Ramos (cell line): Measurements from ENCODE around the gene MACROD1.

Source experiments
- in situ Hi-C: fragments of 300-500 bp; cut with MboI; formaldehyde crosslinking; loops from one replicate; pipeline ENCODE4 v1.14.3; 2022; ENCODE audit warnings: low sequenced_read_pairs; ENCODE audit not compliant: unreplicated experiment

MACROD1 gene, protein sequence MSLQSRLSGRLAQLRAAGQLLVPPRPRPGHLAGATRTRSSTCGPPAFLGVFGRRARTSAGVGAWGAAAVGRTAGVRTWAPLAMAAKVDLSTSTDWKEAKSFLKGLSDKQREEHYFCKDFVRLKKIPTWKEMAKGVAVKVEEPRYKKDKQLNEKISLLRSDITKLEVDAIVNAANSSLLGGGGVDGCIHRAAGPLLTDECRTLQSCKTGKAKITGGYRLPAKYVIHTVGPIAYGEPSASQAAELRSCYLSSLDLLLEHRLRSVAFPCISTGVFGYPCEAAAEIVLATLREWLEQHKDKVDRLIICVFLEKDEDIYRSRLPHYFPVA

DNA sequence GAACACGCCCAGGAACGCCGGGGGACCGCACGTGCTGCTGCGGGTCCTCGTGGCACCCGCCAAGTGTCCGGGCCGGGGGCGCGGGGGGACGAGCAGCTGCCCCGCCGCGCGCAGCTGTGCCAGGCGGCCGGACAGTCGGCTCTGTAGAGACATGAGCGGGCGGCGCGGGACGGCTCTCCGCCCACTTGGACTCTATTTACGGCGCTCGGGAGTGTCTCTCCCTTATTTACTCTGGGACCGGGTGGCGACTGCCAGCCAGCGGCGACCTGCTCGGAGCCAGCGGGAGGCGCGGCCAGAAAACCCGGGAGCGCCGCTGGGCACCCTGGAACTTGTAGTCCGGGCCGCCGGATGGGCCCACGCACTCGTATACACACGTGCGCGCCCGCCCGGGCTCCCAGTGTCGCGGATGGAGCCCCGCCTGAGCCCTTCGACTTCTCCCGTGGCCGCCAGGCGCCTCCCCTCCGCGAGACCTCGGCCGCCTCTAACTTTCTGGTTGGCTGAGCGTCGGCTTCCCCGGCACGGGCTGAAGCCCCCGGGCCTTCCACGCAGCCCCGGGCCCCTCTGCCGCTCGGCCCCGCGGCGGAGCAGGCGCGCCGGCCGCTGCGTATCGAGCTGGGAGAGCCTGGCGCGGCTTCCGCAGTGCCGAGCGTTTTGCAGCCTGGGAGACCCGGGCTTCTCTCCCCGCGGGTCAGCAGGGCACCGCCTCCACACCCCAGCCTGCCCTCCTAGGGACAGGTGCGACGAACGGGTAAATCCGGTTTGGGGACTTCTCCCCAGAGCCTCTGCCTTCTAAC lies at the start of gene MACROD1:
MACROD1 (minus strand) TSS at position 272 of the 794 bp plus-strand sequence; CDS start at position 153, 119 bp downstream.
- in situ Hi-C loops = no loop called here

DNA sequence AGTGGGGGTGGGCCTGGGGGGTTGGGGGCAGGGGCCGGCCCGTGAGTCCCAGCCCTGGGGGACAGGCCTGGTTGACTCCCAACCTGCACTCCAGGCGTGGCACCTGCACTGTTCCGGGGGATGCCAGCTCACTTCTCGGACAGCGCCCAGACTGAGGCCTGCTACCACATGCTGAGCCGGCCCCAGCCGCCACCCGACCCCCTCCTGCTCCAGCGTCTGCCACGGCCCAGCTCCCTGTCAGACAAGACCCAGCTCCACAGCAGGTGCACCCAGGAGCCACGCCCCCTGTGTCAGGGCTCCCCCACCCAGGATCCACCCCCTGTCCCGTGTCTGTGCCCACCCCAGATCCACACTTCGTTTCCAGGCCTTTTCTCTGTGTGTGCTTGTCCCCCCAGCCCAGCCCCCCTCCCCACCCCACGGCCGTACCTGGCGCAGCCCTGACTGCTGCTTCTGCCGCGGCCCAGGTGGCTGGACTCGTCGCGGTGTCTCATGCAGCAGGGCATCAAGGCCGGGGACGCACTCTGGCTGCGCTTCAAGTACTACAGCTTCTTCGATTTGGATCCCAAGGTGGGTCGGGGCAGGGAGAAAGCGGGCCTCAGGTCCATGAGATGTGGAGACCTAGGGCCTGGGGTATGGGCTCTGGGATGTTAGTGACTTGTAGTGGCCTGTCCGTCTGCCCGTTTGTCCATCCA lies 45.4 kb upstream of the MACROD1 start:
- in situ Hi-C loops = no loop called here

DNA sequence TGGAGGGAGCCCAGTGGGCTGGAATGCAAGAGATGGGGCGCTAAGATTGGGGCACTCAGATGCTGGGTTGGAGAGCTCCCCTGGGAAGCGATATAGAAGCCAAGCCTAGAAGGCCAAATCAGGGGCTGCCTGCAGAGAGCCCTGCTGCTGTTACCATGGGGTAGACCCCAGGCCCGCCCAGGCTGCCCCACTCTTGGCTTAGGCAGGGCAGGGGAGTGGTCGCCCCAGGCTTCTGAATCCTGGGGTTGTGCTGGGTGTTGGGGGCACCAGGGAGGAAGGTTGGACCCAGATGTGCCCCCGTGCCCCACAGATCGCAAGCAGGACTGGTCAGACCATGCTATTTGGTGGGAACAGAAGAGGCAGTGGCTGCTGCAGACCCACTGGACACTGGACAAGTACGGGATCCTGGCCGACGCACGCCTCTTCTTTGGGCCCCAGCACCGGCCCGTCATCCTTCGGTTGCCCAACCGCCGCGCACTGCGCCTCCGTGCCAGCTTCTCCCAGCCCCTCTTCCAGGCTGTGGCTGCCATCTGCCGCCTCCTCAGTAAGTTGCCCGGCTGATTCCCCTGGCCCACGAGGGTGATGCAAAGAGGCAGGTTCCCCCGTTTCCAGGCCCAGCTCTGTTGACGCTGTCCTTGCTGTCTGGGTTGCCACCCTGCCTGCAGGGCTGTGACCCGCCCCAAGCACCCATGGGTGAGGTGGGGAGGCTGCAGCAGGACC lies 44.5 kb upstream of the MACROD1 start:
- in situ Hi-C loops = no loop called here

DNA sequence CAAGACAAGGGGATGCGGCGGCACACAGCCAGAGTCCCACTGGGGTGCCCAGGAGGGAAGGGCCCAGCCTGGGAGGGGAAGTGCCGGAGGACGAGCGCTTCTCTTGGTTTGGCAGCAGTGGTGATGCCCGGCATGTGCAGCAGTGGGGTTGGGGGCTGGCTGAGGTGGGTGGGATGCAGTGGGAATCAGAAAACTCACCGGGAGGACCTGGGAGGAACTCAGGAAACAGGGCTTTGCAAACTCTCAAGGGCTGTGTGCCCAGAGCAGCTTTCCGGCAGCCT lies 43.6 kb upstream of the MACROD1 start:
- in situ Hi-C loops = no loop called here

DNA sequence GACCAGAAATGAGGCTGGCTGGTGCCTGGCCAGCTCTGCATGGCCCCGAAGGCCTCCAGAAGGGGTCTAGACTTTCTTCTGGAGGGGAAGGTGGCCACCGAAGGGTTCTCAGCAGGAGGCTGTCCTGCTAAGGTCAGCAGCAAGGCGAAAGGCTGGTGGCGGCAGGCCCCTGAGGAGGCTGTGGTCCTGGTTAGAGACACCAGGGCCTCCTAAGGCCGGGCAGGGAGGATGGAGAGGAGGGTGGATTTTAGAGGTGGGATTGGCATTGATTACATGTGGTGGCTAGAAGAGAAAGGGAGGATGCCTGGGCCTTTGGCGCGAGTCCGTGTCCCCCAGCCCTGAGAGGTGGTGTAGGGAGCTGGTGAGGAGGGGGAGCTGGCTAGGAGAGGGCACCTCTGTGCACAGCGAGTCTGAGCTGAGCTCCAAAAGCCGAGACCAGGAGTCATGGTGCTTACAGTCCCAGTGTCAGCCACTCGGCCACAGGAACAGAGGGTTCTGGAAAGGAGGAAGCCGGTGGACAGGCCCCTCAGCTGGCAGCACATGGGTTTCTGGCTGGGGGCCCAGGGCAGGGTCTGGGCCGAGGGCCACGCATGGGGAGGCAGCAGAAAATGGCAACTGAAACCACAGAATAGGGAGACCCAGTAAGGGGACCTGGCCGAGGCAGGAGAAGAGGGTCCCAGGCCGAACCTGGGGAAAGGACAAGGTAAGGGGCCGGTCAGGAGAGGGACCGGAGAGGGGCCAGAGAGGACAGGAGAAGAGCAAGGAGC lies 43.1 kb upstream of the MACROD1 start:
- in situ Hi-C loops = no loop called here

DNA sequence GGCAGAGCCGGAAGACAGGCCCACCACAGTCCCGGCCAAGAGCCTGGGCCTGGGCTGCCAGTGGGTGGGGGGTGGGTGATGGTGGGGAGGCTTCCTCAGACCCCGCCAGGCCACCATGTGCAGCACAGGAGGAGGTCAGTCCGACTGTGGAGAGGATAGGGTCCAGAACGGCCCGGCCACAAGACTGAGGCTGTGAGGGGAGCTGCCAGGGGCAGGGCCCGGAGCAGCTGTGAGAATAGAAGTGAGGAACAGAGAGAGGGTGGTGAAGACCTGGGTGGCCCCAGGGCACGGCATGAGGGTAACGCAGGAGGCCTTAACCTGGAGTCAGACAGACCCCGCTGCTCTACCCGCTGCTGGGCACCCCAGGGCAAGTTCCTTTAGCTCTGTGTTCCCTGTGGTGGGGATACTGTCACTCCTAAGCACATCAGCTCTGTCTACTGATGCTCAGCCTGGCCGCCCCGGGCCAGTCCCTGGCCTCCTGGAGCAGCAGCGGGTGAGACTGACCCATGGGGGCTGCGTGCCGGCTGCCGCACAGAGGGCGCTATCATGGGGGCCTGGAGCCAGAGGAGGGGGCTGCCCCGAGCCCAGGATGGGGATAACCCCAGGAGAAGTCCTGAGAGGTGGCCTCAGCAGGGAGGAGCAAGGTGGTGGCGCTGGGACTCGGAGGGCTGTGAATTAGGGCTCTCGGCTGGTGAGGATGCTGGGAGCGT lies 42.3 kb upstream of the MACROD1 start:
- in situ Hi-C loops = no loop called here

DNA sequence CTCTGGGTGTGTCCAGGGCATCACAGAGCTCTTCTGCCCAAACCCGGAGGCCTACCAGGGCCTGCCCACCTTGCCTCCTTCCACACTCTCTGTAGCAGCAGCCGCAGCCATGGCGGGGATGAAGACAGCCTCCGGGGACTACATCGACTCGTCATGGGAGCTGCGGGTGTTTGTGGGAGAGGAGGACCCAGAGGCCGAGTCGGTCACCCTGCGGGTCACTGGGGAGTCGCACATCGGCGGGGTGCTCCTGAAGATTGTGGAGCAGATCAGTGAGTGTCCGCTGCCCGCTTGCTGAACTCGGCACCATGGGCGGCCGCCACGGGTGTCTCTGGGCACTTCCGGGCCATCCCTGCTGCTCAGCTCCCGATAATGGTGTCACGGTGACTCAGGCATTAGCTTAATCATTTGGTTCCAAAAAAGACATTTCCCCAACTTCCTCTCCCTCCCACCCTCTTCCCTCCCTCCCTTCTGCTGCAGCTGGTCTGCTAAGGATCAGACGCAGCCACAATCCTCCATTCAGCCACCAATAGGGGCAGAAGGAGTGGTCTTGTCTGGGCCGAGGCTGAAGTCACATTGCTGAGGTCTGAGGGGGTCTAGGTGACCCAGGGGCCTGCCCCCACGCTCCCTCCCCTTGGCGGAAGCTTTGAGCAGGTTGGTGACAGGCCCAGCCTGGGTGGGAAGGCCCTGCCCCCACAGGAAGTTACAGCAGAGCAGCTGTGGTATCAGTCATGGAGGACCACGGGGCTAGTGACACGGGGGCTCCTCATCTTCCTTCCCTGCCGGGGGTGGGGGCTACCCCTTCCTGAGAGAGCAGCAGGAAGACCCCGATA lies 41.6 kb upstream of the MACROD1 start:
- in situ Hi-C loops = no loop called here

DNA sequence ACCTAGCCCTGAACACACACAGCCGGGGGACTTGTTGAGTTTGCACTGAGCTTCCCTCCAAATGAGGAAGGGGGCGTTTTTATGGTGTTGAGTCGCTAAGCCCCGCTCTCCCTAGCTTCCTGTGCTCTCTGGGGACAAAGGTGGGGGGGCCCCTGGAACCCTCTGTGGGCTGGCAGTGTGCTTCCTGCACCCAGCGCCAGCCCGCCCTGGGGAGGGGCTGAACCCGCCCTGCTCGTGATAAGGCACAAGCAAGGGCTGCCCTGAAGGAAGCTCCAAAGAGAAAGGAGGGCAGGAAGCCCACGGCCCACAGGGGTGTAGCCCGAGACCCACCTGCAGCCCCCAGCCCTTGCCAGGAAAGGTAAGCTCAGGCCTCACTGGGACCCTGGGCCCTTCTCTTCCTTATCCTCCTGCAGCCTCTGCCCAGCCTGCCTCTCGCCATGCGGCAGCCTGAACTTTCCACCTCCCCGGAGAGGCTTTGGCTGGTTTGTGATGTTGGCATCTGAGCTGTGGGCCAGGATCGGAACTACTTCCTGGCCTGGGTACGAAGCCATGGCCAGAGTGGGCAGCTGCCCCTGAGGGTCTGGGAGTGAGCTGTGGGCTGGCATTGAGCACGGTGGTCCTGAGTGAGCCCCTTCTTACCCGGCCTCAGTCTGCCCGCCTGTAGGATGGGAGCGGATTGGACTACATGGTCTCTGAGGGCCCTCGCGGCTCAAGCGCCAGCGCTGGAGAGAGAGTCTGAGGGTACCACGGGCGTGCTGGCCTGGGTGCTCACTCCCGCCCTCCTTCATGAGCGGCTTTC lies 40.7 kb upstream of the MACROD1 start, which contains the start of gene FERMT3:
FERMT3 (plus strand) TSS at position 265 of the 799 bp plus-strand sequence. CDS start 644 bp downstream, outside the sequence.
- in situ Hi-C loops = no loop called here

DNA sequence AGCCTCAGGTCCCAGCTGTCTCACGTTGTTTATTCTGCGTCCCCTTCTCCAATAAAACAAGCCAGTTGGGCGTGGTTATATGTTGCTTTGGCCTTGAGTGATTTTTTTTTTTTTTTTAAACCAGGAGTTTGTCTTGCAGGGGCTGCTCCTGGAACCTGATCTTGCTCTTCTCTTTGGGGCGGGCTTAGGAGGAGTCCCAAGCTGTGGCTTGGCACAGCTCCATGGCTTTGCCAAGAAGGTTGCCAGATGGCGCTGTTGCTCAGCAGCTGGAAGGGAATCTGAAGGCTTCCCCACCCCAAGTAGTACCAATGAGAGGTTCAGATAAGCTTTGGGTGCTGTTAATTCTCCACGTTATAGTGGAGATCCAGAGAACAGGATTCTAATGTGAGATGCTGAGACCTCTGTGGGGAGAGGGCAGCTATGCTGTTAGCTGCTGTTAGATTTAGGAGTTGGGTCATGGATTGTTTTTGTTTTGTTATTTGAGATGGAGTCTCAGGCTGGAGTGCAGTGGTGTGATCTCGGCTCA lies 38.6 kb upstream of the MACROD1 start:
- in situ Hi-C loops = loop anchor here (5.0 kb wide), 1 partner anchor 98 kb away; the partner anchor contains the start of gene CATSPERZ

DNA sequence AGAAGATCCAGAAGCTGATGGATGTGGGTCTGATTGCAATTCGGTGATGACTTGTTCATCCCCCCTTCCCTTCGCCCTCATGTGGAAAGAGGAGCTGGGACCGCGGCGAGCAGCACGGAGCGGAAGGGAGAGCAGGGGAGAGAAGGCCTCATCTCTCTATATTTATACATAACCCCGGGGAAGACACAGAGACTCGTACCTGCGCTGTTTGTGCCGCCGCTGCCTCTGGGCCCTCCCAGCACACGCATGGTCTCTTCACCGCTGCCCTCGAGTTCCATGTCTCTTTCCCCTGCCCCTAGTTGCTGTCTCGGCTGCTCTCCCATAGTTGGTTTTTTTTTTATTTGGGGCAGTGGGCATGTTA lies 38.1 kb upstream of the MACROD1 start:
- in situ Hi-C loops = loop anchor here (5.0 kb wide), 1 partner anchor 98 kb away; the partner anchor contains the start of gene CATSPERZ

DNA sequence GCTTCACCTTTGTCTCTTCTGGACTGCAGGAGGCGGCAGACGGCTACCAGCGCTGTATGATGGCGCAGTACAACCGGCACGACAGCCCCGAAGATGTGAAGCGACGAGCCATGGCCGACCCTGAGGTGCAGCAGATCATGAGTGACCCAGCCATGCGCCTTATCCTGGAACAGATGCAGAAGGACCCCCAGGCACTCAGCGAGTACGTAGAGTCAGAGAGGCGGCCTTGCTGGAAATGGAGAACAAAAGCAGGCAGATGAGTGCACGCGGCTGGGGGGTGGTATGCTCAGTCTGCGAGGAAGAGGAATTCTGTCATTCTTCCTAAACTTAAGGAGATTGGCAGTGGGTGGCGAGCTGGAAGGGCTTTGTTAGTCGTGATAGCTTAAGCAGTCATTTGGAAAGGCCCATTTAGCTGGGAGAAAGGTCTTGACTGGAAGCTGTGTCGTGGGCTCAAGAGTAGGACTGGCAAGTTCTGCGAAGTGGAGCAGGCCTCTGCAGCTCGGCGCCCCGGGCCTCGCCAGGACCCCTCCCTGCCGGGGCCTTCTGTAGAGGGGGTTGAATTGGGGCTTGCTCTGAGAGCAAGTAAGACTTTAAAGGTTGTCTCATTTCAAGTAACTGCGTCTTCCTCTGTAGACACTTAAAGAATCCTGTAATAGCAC lies 37.6 kb upstream of the MACROD1 start:
- in situ Hi-C loops = loop anchor here (5.0 kb wide), 1 partner anchor 99 kb away; the partner anchor contains the start of gene CATSPERZ

DNA sequence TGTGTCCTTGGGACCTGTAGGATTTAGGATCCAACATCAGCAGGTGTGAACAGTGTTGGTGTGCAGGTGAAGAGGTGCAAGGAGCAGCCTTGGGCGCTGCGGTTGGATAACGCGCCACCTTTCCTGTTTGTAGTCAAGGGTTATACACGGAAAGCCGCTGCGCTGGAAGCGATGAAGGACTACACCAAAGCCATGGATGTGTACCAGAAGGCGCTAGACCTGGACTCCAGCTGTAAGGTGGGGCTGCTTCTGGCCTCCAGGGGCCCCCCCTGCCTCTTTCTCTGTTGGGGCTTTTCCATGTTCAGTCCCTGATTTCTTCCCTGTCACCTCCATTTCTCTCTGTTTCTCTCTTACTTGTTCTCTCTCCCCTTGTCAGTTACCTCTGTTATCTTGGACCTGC lies 37.1 kb upstream of the MACROD1 start:
- in situ Hi-C loops = loop anchor here (5.0 kb wide), 1 partner anchor 99 kb away; the partner anchor contains the start of gene CATSPERZ

DNA sequence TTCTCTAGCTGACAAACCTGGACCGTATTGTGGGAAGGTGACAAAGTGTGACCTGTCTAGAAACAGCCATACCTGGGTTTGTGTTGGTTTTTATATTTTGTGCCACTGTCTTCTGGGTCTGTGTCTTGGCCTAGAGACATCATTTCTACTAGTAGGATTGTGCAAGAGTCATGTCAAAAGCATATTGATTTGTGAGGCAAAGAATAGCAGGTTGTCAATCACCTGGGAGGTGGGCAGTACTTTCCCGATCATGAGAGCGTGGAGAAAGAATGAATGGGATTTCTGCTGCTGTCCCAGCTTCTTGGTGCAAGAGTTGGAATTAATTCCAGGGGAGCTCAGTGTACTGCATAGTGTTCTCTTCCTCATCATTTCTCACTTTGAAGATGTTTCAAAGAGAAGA lies 35.6 kb upstream of the MACROD1 start:
- in situ Hi-C loops = loop anchor here (5.0 kb wide), 1 partner anchor 101 kb away; the partner anchor contains the start of gene CATSPERZ

DNA sequence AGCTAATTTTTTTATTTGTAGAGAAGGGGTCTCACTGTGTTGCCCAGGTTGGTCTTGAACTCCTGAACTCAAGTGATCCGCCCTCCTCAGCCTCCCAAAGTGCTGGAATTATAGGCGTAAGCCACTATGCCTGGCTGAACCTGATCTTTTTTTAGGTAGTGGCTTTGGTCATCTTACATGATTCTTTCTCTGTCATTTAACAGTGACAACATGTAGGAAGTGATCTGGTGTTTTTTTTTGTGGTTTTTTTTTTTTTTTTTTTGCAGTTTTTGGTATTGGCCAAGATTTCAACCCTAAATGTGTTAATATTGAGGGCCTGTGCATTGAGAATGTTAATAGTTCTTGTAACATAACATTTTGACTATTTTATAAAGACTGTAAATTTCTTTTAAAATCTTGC lies 32.6 kb upstream of the MACROD1 start:
- in situ Hi-C loops = no loop called here

DNA sequence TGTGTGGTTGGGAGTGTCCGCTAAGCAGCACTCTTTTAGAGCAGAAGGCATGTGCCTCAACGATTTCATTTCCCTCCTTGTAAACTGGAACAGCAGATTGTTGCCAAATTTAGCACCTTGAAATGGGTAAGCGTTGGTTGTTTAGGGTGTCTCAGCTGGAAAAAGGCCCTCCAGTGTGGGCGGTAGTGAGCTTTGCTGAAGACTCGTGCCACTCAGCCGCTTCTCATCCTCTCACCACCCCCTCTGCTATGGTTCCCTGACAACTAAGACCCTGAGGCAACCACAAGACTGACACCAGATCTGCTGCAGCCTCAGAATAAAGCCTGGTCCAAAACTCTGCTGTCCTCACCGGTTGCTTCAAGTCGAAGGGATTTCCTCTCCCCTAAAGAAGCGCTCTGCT lies 30.7 kb upstream of the MACROD1 start:
- in situ Hi-C loops = no loop called here

DNA sequence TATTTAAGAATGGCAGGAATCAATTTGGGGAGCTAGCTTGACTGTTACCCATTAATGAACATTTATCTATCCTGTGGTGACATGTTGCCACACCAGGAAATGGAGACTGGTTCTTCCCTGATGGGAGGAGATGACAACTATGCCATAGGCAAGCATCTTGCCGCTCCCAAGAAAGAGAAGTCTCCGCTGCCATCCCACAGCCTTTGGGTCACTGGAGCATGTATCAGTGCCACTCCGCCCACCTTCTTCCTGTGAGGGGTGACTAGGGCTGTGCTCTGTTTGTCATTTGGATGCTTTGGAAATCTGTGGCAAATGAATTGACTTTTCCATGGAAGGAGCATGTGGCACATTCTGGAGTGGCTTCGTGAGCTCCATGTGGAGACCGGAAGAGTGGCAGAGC lies 26.5 kb upstream of the MACROD1 start:
- in situ Hi-C loops = no loop called here
